ENCODE results near the gene FOXRED2.
"Not testable (repeated sequence)": the region's sequence is repeated elsewhere in the genome, so short reads cannot be mapped to it uniquely, and the experiment has no call there.

The FOXRED2 gene

GRCh38 chr22:36506637-36507517 is at the start of gene FOXRED2:
Gene FOXRED2 (minus strand): TSS chr22:36507040. CDS start chr22:36506422, 618 bp downstream.
- peak; percentile 31 to 93 (median 81) for DNase-seq

- DNase-seq, result no peak
These were observed 47.3 kb upstream of the FOXRED2 start for GRCh38 chr22:36554098-36554497.

GRCh38 chr22:36552289-36552688 is 45.4 kb upstream of the FOXRED2 start:
- no peak for DNase-seq

- DNase-seq, result no peak
These were observed 44.1 kb upstream of the FOXRED2 start for GRCh38 chr22:36550701-36551495.

- DNase-seq, result no peak
These were observed 42.2 kb upstream of the FOXRED2 start for GRCh38 chr22:36549033-36549432.

- DNase-seq, result no peak
These were observed 41.8 kb upstream of the FOXRED2 start for GRCh38 chr22:36548606-36549005.

GRCh38 chr22:36546932-36547331 is 40.1 kb upstream of the FOXRED2 start:
- peak in 1 of 51 donors; percentile 22 for DNase-seq

- peak in 34 of 51 donors; percentile 1 to 48 (median 20) for DNase-seq
These were observed 39.4 kb upstream of the FOXRED2 start for GRCh38 chr22:36546092-36546804.

- DNase-seq, result peak in 1 of 51 donors; percentile 42
These were observed 37.3 kb upstream of the FOXRED2 start for GRCh38 chr22:36544107-36544620.

- DNase-seq, result peak in 1 of 51 donors; percentile 61
These were observed 35.1 kb upstream of the FOXRED2 start for GRCh38 chr22:36541831-36542411.

- DNase-seq, result no peak
These were observed 34.2 kb upstream of the FOXRED2 start for GRCh38 chr22:36540867-36541642.

GRCh38 chr22:36538529-36538928 is 31.7 kb upstream of the FOXRED2 start:
- DNase-seq, result no peak

- no peak for DNase-seq
These were observed 29.9 kb upstream of the FOXRED2 start for GRCh38 chr22:36536717-36537116.

- not testable (repeated sequence) for DNase-seq
These were observed 26.5 kb upstream of the FOXRED2 start for GRCh38 chr22:36533320-36533719.

GRCh38 chr22:36532466-36532865 is 25.6 kb upstream of the FOXRED2 start:
- no peak for DNase-seq

- DNase-seq, result peak; percentile 84 to 99 (median 96)
These were observed 22.2 kb upstream of the FOXRED2 start, which contains the start of gene EIF3D for GRCh38 chr22:36528795-36529751. Gene EIF3D (minus strand): TSS chr22:36529166. CDS start chr22:36526121, 3,045 bp downstream.

GRCh38 chr22:36528341-36528740 is 21.5 kb upstream of the FOXRED2 start:
- DNase-seq, result peak in 1 of 51 donors; percentile 32

- no peak for DNase-seq
These were observed 15.8 kb upstream of the FOXRED2 start for GRCh38 chr22:36522662-36523061.

- DNase-seq, result no peak
These were observed 13.6 kb upstream of the FOXRED2 start for GRCh38 chr22:36520423-36520822.
